Activated T-cell treated with anti-CD3 and anti-CD28 coated beads, Interleukin-2, amount 50 U/mL, for 72 hours (primary cell): ENCODE measurements around the gene SELENOM. TPM values are rescaled to one million over a fixed set of nuclear protein-coding genes. Genes with fewer than 3 reads are reported as not detected.
"Not testable (repeated sequence)": the region's sequence is repeated elsewhere in the genome, so short reads cannot be mapped to it uniquely, and the experiment has no call there.

Experiments used
- ATAC-seq, 2 donors: fragments of 150-1000 bp; cut with Tn5 transposase; replicated peaks in 1 of 2; 2 replicates each; pipeline ENCODE4 v1.10.0; 2021; ENCODE audit warnings: moderate library complexity in 2 of 2, mild to moderate bottlenecking in 1 of 2
- DNase-seq, 2 donors: peaks; one replicate each; pipeline ENCODE4 v3.0.0; 2021 to 2022; ENCODE audit warnings: mixed read lengths in 1 of 2
- H3K27ac Mint-ChIP-seq: one replicate; pipeline ENCODE4 v1.8.0; 2022; ENCODE audit warnings: mild to moderate bottlenecking, moderate library complexity, mixed read lengths
- H3K27me3 Mint-ChIP-seq: one replicate; pipeline ENCODE4 v1.8.0; 2022; ENCODE audit warnings: low read depth, mixed read lengths
- H3K36me3 Mint-ChIP-seq, 2 donors: one replicate each; pipeline ENCODE4 v1.8.0; 2022; ENCODE audit warnings: mixed read lengths in 2 of 2, mild to moderate bottlenecking in 1 of 2; ENCODE audit not compliant: insufficient read depth in 2 of 2
- H3K4me1 Mint-ChIP-seq: one replicate; pipeline ENCODE4 v1.8.0; 2022; ENCODE audit warnings: low read depth, mixed read lengths
- H3K4me3 Mint-ChIP-seq, 2 donors: one replicate each; pipeline ENCODE4 v1.8.0; 2022; ENCODE audit warnings: mild to moderate bottlenecking in 2 of 2, mixed read lengths in 2 of 2, moderate library complexity in 2 of 2
- H3K9me3 Mint-ChIP-seq, 2 donors: one replicate each; pipeline ENCODE4 v1.8.0; 2022; ENCODE audit warnings: mixed read lengths in 2 of 2
- total RNA-seq, 2 donors: library from RNA; stranded (reverse); gene quantifications; one replicate each; pipeline ENCODE4 v1.2.3, GENCODE V29; 2022

The SELENOM gene
- total RNA-seq, 2 donors from 2014 or later: 6.8 to 13.5 TPM

GRCh38 chr22:31112547-31113091 is 5.3 kb upstream of the SELENOM start:
- not testable (repeated sequence) for H3K27me3 Mint-ChIP-seq, DNase-seq, H3K27ac Mint-ChIP-seq, H3K4me1 Mint-ChIP-seq, H3K4me3 Mint-ChIP-seq, ATAC-seq, H3K9me3 Mint-ChIP-seq, H3K36me3 Mint-ChIP-seq

- DNase-seq (no peak), ATAC-seq (peak; percentile 21 to 28)
- Mint-ChIP-seq H3K9me3 (peaks cover 0 to 2% of the 10 kb centered on the region in 2 donors), H3K4me1 (peaks cover 23% of the 10 kb centered on the region), H3K4me3 (peak overlapping the region; percentile 95 to 99), H3K27ac (peak overlapping the region; percentile 31), H3K27me3 (no peaks in the 10 kb centered on the region), H3K36me3 (no peaks in the 10 kb centered on the region)
Observed at GRCh38 chr22:31107894-31108218, 488 bp upstream of the SELENOM start.

GRCh38 chr22:31106731-31107177 is 614 bp downstream of the SELENOM start:
- Mint-ChIP-seq H3K27me3 (no peaks in the 10 kb centered on the region), H3K36me3 (peaks cover 0 to 2% of the 10 kb centered on the region in 2 donors), H3K9me3 (no peaks in the 10 kb centered on the region), H3K4me1 (peaks cover 23% of the 10 kb centered on the region), H3K27ac (peak overlapping the region; percentile 88), H3K4me3 (peak overlapping the region; percentile 95 to 99)
- no peak for DNase-seq
- ATAC-seq: no peak

- no peaks in the 10 kb centered on the region for H3K27me3 Mint-ChIP-seq
- no peak for ATAC-seq
- peak overlapping the region; percentile 95 to 99 for H3K4me3 Mint-ChIP-seq
- no peak overlapping the region for H3K27ac Mint-ChIP-seq
- peaks cover 0 to 4% of the 10 kb centered on the region in 2 donors for H3K36me3 Mint-ChIP-seq
- no peak for DNase-seq
- H3K4me1 Mint-ChIP-seq: peaks cover 23% of the 10 kb centered on the region
- H3K9me3 Mint-ChIP-seq: no peaks in the 10 kb centered on the region
Observed at GRCh38 chr22:31106001-31106571, 1.3 kb downstream of the SELENOM start.

GRCh38 chr22:31105282-31105929 is 2.0 kb downstream of the SELENOM start:
- H3K9me3 Mint-ChIP-seq: no peaks in the 10 kb centered on the region
- H3K27ac Mint-ChIP-seq: no peak overlapping the region
- ATAC-seq (no peak), DNase-seq (no peak)
- H3K4me1 Mint-ChIP-seq: peaks cover 23% of the 10 kb centered on the region
- no peaks in the 10 kb centered on the region for H3K27me3 Mint-ChIP-seq
- H3K36me3 Mint-ChIP-seq: peaks cover 0 to 4% of the 10 kb centered on the region in 2 donors
- no peak overlapping the region for H3K4me3 Mint-ChIP-seq

GRCh38 chr22:31104869-31105268 is 2.5 kb downstream of the SELENOM start:
- Mint-ChIP-seq H3K4me3 (no peak overlapping the region), H3K9me3 (no peaks in the 10 kb centered on the region), H3K27me3 (no peaks in the 10 kb centered on the region), H3K36me3 (peaks cover 0 to 4% of the 10 kb centered on the region in 2 donors), H3K4me1 (peaks cover 23% of the 10 kb centered on the region), H3K27ac (no peak overlapping the region)
- no peak for ATAC-seq
- DNase-seq: no peak

GRCh38 chr22:31103899-31104694 is 3.3 kb downstream of the SELENOM start:
- Mint-ChIP-seq H3K4me1 (peaks cover 23% of the 10 kb centered on the region), H3K27ac (no peak overlapping the region), H3K4me3 (no peak overlapping the region), H3K27me3 (no peaks in the 10 kb centered on the region), H3K9me3 (no peaks in the 10 kb centered on the region), H3K36me3 (peaks cover 0 to 4% of the 10 kb centered on the region in 2 donors)
- no peak for ATAC-seq
- DNase-seq: no peak

- Mint-ChIP-seq H3K36me3 (peaks cover 0 to 4% of the 10 kb centered on the region in 2 donors), H3K27ac (no peak overlapping the region), H3K9me3 (no peaks in the 10 kb centered on the region), H3K4me3 (no peak overlapping the region), H3K4me1 (peaks cover 22% of the 10 kb centered on the region), H3K27me3 (no peaks in the 10 kb centered on the region)
- DNase-seq (no peak), ATAC-seq (no peak)
Observed at GRCh38 chr22:31103111-31103510, 4.3 kb downstream of the SELENOM start.

GRCh38 chr22:31102441-31103081 is 4.8 kb downstream of the SELENOM start:
- Mint-ChIP-seq H3K9me3 (no peaks in the 10 kb centered on the region), H3K27ac (no peak overlapping the region), H3K27me3 (no peaks in the 10 kb centered on the region), H3K4me1 (peaks cover 16% of the 10 kb centered on the region), H3K36me3 (peaks cover 0 to 4% of the 10 kb centered on the region in 2 donors), H3K4me3 (no peak overlapping the region)
- DNase-seq (no peak), ATAC-seq (no peak)

GRCh38 chr22:31100762-31101525 is 6.4 kb downstream of the SELENOM start:
- Mint-ChIP-seq H3K9me3 (no peaks in the 10 kb centered on the region), H3K36me3 (peaks cover 0 to 4% of the 10 kb centered on the region in 2 donors), H3K27ac (no peak overlapping the region), H3K4me3 (no peak overlapping the region), H3K27me3 (no peaks in the 10 kb centered on the region), H3K4me1 (peaks cover 1% of the 10 kb centered on the region)
- ATAC-seq (no peak), DNase-seq (no peak)

- no peak for ATAC-seq
- H3K27me3 Mint-ChIP-seq: no peaks in the 10 kb centered on the region
- DNase-seq: no peak
- peaks cover 0 to 4% of the 10 kb centered on the region in 2 donors for H3K36me3 Mint-ChIP-seq
- H3K9me3 Mint-ChIP-seq: no peaks in the 10 kb centered on the region
- no peaks in the 10 kb centered on the region for H3K4me1 Mint-ChIP-seq
- H3K27ac Mint-ChIP-seq: no peak overlapping the region
- no peak overlapping the region for H3K4me3 Mint-ChIP-seq
Observed at GRCh38 chr22:31099841-31100761, 7.3 kb downstream of the SELENOM start.
